PFSK-1 (cell line): ENCODE results near the gene ZC3H12A.

Experiments
- FOXP2 ChIP-seq: optimal IDR thresholded peaks from 2 replicates; pipeline ENCODE3; 2011; ENCODE audit warnings: borderline replicate concordance, control low read depth, inconsistent platforms; ENCODE audit not compliant: insufficient read depth; ENCODE audit errors: extremely low read length, extremely low read depth
- POLR2AphosphoS5 ChIP-seq: IDR thresholded peaks from 2 replicates; pipeline ENCODE4 v1.6.1; 2012; ENCODE audit warnings: low read depth, mild to moderate bottlenecking, control low read depth, low read length, moderate library complexity
- SIN3A ChIP-seq: IDR thresholded peaks from 2 replicates; pipeline ENCODE4 v1.6.1; 2012; ENCODE audit warnings: mild to moderate bottlenecking, low read length, moderate library complexity, borderline replicate concordance; ENCODE audit not compliant: insufficient read depth
- TAF1 ChIP-seq: IDR thresholded peaks from 2 replicates; pipeline ENCODE4 v1.6.1; 2012; ENCODE audit warnings: low read length, control low read depth, borderline replicate concordance; ENCODE audit not compliant: insufficient read depth
- TF ChIP-seq, protein P1 (sequence below), 2 experiments: IDR thresholded peaks; 2 replicates each; pipeline versions ENCODE4 v1.6.1 to v1.8.0; 2011 to 2012; ENCODE audit warnings: low read depth in 2 of 2, low read length in 2 of 2, control low read depth in 1 of 2, inconsistent platforms in 1 of 2, mild to moderate bottlenecking in 1 of 2, moderate library complexity in 1 of 2; ENCODE audit not compliant: insufficient read depth in 1 of 2

ZC3H12A gene

GRCh38 chr1:37469386-37469785 lies 5.0 kb upstream of the ZC3H12A start:
- TF ChIP-seq, protein P1, sequence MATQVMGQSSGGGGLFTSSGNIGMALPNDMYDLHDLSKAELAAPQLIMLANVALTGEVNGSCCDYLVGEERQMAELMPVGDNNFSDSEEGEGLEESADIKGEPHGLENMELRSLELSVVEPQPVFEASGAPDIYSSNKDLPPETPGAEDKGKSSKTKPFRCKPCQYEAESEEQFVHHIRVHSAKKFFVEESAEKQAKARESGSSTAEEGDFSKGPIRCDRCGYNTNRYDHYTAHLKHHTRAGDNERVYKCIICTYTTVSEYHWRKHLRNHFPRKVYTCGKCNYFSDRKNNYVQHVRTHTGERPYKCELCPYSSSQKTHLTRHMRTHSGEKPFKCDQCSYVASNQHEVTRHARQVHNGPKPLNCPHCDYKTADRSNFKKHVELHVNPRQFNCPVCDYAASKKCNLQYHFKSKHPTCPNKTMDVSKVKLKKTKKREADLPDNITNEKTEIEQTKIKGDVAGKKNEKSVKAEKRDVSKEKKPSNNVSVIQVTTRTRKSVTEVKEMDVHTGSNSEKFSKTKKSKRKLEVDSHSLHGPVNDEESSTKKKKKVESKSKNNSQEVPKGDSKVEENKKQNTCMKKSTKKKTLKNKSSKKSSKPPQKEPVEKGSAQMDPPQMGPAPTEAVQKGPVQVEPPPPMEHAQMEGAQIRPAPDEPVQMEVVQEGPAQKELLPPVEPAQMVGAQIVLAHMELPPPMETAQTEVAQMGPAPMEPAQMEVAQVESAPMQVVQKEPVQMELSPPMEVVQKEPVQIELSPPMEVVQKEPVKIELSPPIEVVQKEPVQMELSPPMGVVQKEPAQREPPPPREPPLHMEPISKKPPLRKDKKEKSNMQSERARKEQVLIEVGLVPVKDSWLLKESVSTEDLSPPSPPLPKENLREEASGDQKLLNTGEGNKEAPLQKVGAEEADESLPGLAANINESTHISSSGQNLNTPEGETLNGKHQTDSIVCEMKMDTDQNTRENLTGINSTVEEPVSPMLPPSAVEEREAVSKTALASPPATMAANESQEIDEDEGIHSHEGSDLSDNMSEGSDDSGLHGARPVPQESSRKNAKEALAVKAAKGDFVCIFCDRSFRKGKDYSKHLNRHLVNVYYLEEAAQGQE (IDR thresholded peaks at IDR 0.05; ENCODE audit: insufficient read depth in 1 of 2, low read depth in 2 of 2, low read length in 2 of 2) = no peak
- no peak for TF ChIP-seq FOXP2

- TF ChIP-seq FOXP2 = peak; percentile 84
- TF ChIP-seq POLR2AphosphoS5 = no peak
- no peak for TF ChIP-seq SIN3A
- TF ChIP-seq, protein P1 (IDR thresholded peaks at IDR 0.05; ENCODE audit: insufficient read depth in 1 of 2, low read depth in 2 of 2, low read length in 2 of 2) = no peak
- peak; percentile 41; the same call in 1 of the 2 replicates for TF ChIP-seq TAF1
Observed at GRCh38 chr1:37471345-37472231, 2.8 kb upstream of the ZC3H12A start.

GRCh38 chr1:37472281-37472680 lies 2.1 kb upstream of the ZC3H12A start:
- TF ChIP-seq FOXP2 (no peak), TAF1 (no peak)

GRCh38 chr1:37472994-37473393 lies 1.4 kb upstream of the ZC3H12A start:
- no peak for TF ChIP-seq POLR2AphosphoS5
- no peak for TF ChIP-seq TAF1
- TF ChIP-seq, protein P1 (IDR thresholded peaks at IDR 0.05; ENCODE audit: insufficient read depth in 1 of 2, low read depth in 2 of 2, low read length in 2 of 2) = no peak
- no peak for TF ChIP-seq FOXP2
- TF ChIP-seq SIN3A = no peak

DNA sequence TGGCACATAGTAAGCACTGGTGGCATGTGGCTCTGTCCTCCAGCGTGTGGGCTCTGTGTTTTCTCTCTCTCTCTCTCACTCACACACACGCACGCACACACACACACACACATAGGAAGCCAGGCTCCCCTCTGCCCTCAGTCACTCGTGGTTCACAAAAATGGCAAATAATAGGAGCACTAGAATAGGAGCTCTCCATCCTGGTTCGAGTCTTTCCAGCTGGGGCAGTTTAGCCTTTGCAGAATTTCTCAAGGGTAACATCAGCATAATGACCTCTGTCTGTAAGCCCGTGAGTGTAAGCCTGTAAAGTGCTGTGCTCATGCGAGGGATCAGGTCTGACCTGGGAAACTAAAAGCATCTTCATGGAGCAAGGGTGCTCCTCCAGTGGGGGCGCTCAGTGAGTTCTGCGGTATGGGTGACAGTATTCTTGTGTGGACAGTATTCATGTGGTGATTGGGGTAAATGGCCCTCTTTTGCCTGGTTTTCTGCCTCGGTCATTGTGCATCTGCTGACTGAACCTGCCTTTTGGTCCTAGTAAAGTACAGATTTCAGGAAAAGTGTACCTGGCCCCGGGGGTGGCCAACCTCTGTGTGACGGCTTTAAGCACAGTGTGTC lies 842 bp upstream of the ZC3H12A start:
- TF ChIP-seq TAF1 = no peak
- TF ChIP-seq, protein P1 (IDR thresholded peaks at IDR 0.05; ENCODE audit: insufficient read depth in 1 of 2, low read depth in 2 of 2, low read length in 2 of 2) = no peak
- TF ChIP-seq SIN3A = no peak
- TF ChIP-seq FOXP2 = no peak
- no peak for TF ChIP-seq POLR2AphosphoS5
